ENCODE measurements around the gene TMEM178B.

TMEM178B gene

DNA sequence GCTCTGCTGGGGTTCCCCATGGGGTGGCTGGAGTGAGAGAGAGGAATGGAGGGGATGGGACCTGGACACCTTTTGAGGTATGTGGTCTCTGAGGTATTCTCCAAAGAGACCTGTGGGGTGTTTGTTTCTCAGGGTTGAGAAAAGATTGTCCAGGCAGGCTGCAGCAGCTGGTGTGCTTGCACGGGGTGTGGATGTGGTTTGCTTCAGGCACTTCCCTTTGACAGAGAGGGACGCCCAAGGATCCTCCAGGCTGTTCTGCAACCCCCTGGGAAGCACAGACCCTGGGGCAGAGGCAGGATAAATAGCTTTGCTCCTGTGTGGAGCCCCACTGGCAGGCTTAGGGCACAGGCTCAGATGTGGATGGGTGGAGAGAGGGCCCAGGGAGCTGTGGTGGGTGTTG is 362.3 kb downstream of the TMEM178B start:
- DNase-seq = no peak
- no peak for TF ChIP-seq GATA1 (IDR thresholded peaks at IDR 0.05; ENCODE audit: low read depth, low read length)
- no peak for TF ChIP-seq POLR2A (IDR thresholded peaks at IDR 0.05; ENCODE audit: low read length)

DNA sequence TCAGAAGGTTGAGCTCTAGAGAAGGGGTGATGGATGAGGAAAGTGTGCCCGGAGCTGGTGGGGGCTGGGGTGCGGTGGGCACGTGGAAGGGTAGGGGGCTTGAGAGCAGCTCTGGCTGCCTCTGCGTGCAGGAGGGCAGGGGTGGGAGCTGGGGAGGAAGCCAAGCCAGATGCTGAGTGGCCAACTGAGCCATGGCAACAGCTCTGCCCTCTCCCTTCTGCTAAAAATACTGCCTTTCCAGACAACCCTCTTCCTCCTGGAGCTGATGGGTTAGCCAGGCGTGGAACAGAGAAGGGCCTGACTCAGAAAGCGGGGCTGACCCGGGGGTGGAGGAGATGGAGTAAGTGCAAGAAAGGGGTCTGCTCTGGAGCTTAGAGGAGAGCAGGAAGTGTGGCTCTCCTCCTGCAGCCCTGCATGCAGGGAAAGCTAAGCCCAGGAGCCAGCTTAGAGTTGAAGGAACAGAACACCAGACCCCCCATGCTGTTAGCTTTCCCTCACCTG is 362.8 kb downstream of the TMEM178B start:
- TF ChIP-seq POLR2A (IDR thresholded peaks at IDR 0.05; ENCODE audit: low read length) = no peak
- no peak for TF ChIP-seq GATA1 (IDR thresholded peaks at IDR 0.05; ENCODE audit: low read depth, low read length)
- no peak for DNase-seq

GRCh38 chr7:141439164-141439563 is 365.3 kb downstream of the TMEM178B start:
- DNase-seq = no peak
- no peak for TF ChIP-seq GATA1 (IDR thresholded peaks at IDR 0.05; ENCODE audit: low read depth, low read length)

- TF ChIP-seq GATA1 (IDR thresholded peaks at IDR 0.05; ENCODE audit: low read depth, low read length) (no peak), POLR2A (IDR thresholded peaks at IDR 0.05; ENCODE audit: low read length) (no peak)
- no peak for DNase-seq
Measured at GRCh38 chr7:141439776-141440175, 365.9 kb downstream of the TMEM178B start.

- no peak for DNase-seq
Measured at GRCh38 chr7:141441837-141442627, 368.2 kb downstream of the TMEM178B start.

GRCh38 chr7:141442781-141443180 is 368.9 kb downstream of the TMEM178B start:
- DNase-seq = no peak
- TF ChIP-seq POLR2A (IDR thresholded peaks at IDR 0.05; ENCODE audit: low read length) (no peak), GATA1 (IDR thresholded peaks at IDR 0.05; ENCODE audit: low read depth, low read length) (no peak)

More at GRCh38 chr7:141441837-141442627, 368.2 kb downstream of the TMEM178B start:
- TF ChIP-seq POLR2A (IDR thresholded peaks at IDR 0.05; ENCODE audit: low read length) = no peak
- no peak for TF ChIP-seq GATA1 (IDR thresholded peaks at IDR 0.05; ENCODE audit: low read depth, low read length)

DNA sequence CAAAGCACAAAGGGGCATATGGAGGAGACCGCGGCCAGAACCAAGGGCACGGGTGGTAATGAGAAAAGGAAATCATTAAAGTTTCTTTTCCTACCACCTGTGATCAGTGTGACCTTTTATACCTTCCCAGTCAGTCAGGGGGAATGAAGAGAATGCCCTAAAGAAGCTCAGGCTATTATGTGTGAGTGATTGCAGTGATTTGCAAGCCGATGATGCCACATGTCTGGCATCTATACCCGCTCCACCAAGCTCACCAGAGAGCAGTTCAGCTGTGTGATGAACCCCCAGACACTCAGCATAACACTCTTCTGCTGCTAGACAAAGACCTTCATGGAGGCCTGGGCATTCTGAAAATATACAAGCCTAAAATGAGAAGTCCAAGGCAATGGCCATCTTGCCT is 371.1 kb downstream of the TMEM178B start:
- no peak for DNase-seq
- no peak for TF ChIP-seq POLR2A (IDR thresholded peaks at IDR 0.05; ENCODE audit: low read length)
- TF ChIP-seq GATA1 (IDR thresholded peaks at IDR 0.05; ENCODE audit: low read depth, low read length) = no peak

GRCh38 chr7:141451232-141451631 is 377.4 kb downstream of the TMEM178B start:
- no peak for DNase-seq
- TF ChIP-seq GATA1 (IDR thresholded peaks at IDR 0.05; ENCODE audit: low read depth, low read length) = no peak
- no peak for TF ChIP-seq POLR2A (IDR thresholded peaks at IDR 0.05; ENCODE audit: low read length)

DNA sequence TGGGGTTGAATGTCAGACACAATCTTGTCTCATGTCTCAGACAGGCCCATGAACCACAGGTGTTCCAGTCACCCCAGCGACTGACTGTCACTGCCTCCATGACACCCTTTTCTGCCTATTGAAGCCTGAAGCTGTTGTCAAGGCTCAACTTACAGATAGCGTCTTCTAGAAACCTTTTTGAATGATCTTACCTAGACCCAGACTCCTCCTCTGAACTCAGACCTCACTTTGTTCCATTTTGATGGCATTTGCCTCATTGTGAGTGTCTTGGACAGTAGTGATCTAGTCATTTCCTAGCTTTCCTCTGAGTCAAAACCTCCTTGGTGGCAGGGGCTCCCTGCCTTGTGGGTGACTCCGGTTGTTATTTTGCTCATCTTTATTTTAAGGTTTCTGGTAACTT is 379.0 kb downstream of the TMEM178B start:
- no peak for TF ChIP-seq POLR2A (IDR thresholded peaks at IDR 0.05; ENCODE audit: low read length)
- TF ChIP-seq GATA1 (IDR thresholded peaks at IDR 0.05; ENCODE audit: low read depth, low read length) = no peak
- DNase-seq = no peak

- TF ChIP-seq GATA1 (IDR thresholded peaks at IDR 0.05; ENCODE audit: low read depth, low read length) (no peak), POLR2A (IDR thresholded peaks at IDR 0.05; ENCODE audit: low read length) (no peak)
- DNase-seq = no peak
Measured at GRCh38 chr7:141454338-141454737, 380.5 kb downstream of the TMEM178B start.

DNA sequence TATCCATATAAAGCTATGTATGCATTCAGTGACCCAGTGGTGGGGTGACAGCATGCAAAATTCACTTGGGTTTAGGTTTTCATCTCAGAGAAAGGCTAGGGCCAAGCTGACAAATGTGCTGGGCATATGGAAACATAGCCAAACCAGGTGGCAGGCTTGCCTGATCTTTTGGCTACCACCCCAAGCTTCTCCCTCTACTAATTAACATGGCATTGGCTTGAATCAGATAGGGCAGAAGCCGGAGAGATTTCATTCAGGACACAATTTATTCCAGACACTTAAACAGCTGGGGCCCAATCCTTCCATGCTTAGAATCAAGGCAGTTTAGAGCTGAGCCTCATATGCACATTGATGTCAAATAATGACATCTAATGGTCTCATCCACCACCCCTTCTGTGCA is 381.9 kb downstream of the TMEM178B start:
- TF ChIP-seq POLR2A (IDR thresholded peaks at IDR 0.05; ENCODE audit: low read length) (no peak), GATA1 (IDR thresholded peaks at IDR 0.05; ENCODE audit: low read depth, low read length) (no peak)
- DNase-seq = no peak

GRCh38 chr7:141456298-141456697 is 382.4 kb downstream of the TMEM178B start:
- DNase-seq = no peak
- TF ChIP-seq GATA1 (IDR thresholded peaks at IDR 0.05; ENCODE audit: low read depth, low read length) = no peak
- no peak for TF ChIP-seq POLR2A (IDR thresholded peaks at IDR 0.05; ENCODE audit: low read length)

GRCh38 chr7:141456711-141457110 is 382.8 kb downstream of the TMEM178B start:
- DNase-seq = no peak
- TF ChIP-seq GATA1 (IDR thresholded peaks at IDR 0.05; ENCODE audit: low read depth, low read length) (no peak), POLR2A (IDR thresholded peaks at IDR 0.05; ENCODE audit: low read length) (no peak)

DNA sequence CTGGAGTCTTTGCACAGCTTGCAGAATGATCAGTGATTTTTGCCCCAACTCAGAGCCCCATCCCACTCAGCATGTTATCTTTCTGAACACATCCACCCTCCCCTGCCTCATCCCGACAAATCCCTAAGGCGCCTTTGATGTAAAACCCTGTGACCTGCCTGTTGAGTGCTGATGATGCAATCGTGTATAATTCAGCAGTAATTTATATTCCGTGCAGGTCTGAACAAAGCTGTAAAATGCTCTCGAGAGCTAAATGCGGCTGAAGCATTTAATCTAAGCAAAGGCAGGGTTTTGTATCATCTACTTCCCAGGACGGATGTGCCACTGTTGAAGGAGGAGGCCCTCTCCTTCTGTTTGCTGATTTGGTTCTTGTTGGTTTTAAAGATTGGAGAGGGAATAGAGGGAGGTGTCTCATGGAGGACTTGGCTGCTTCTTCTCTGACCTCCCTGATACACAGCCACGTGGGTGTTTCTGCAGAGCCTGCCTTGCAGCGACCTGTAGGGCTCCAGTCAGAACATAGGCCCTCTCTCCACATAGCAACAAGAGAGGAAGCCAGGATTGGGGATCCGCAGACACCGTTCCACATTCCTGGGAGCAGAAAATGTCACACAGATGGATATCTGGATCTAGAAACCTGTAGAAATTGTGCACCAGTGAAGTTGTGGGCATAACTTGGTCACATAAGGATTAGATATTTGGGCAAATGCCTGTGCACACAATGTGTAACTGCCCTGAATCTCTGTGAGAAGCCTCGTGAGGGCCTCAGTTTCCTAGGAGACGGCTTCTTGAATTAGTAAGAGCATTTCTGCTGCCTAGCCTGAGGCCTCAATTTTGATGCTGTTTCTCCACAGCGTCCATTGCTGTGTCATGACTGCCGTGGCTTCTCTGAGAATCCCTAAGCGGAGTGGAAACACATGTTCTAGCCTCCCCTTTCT is 387.2 kb downstream of the TMEM178B start:
- TF ChIP-seq GATA1 (IDR thresholded peaks at IDR 0.05; ENCODE audit: low read depth, low read length) (no peak), POLR2A (IDR thresholded peaks at IDR 0.05; ENCODE audit: low read length) (no peak)
- no peak for DNase-seq
